GM21576 (cell line): ENCODE results near the gene SFPQ.
"Not testable (repeated sequence)": the region's sequence is repeated elsewhere in the genome, so short reads cannot be mapped to it uniquely, and the experiment has no call there.

Experiments
- ATAC-seq: cut with Tn5 transposase; IDR thresholded peaks from one replicate; pipeline ENCODE4 v1.9.1; 2021; ENCODE audit warnings: mild to moderate bottlenecking, moderate library complexity; ENCODE audit not compliant: unreplicated experiment

Gene SFPQ

GRCh38 chr1:35188578-35189392, 4.2 kb downstream of the SFPQ start:
- ATAC-seq, result no peak

- no peak for ATAC-seq
Observed at GRCh38 chr1:35187816-35188342, 5.1 kb downstream of the SFPQ start.

- no peak for ATAC-seq
Observed at GRCh38 chr1:35186239-35186638, 6.7 kb downstream of the SFPQ start.

DNA sequence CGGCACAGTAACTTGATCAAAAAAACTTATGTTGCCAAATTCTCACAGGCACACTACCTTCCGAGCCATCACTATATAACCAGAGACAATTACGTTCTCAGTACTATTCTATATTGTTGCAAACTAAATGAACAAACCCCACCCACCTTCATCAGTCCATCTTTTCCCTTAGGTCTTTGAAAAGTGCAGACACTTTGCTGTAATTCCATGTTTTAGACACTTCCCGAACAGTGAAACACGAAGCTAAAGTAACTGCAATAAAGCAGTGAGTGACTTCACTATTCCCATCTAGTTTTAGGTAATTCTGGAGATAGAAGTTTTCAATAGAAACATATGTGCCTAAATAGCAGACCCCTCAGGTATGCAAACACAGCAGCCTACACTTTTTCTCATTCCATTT, 7.7 kb downstream of the SFPQ start:
- no peak for ATAC-seq

GRCh38 chr1:35184495-35185199, 8.3 kb downstream of the SFPQ start:
- ATAC-seq, result no peak

- no peak for ATAC-seq
Observed at GRCh38 chr1:35181790-35182455, 11.0 kb downstream of the SFPQ start.

DNA sequence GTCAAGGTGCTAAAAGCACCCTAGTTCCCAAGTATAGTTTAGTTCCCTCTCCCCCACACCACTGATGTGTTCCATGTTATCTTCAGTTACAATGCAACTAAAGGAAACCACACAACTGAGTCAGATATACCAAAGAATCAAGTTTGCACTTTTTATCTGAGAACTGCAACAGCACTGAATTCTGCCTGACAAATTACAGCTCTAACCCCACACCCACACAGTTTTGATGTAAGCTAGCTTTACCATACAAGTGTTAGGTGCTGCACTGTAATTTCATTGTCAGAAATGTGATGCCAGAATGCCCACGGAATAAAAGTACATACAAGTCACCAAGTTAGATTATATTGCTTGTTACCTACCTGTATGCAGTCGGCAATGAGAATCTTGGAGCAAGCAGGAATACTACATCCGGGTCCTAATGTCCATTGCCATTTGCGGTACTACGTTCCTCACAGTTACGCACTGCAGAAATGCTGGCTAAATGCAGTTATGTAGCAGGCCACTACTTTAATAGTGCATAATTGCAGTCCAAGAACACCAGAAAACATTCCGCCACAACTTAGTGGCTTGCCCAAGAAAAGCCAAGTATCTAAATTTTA, 12.1 kb downstream of the SFPQ start:
- ATAC-seq, result no peak

GRCh38 chr1:35179908-35180307, 13.0 kb downstream of the SFPQ start:
- ATAC-seq, result no peak

DNA sequence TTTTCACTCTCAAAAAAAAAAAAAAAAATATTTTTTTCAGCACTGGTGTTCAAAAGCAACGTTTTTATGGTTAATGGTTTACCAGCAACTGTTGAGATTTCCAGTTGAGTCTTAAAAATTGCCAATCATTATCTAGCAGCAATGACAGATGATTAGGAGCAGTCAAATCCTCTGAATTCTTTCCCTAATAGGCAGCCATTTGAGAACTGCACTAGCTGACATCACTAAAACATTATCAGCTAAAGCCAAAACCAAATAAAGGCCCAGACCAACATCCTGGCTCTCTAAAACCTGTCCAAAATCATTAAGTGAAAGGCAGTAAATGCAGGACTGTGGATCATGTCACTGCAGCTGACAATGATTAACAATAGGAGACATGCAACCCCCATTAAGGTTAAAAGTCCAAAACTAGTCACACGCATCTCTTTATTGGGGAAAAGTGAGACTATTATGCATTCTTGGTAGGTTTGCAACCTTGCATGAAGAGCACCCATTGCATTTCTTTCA, 14.0 kb downstream of the SFPQ start:
- no peak for ATAC-seq

- ATAC-seq, result no peak
Observed at GRCh38 chr1:35178295-35178695, 14.7 kb downstream of the SFPQ start.

GRCh38 chr1:35177237-35177786, 15.6 kb downstream of the SFPQ start:
- ATAC-seq, result no peak

- no peak for ATAC-seq
Observed at GRCh38 chr1:35175602-35176001, 17.3 kb downstream of the SFPQ start.

GRCh38 chr1:35175098-35175576, 17.8 kb downstream of the SFPQ start:
- no peak for ATAC-seq

- no peak for ATAC-seq
Observed at GRCh38 chr1:35173909-35174540, 18.9 kb downstream of the SFPQ start.

- ATAC-seq, result no peak
Observed at GRCh38 chr1:35173491-35173890, 19.5 kb downstream of the SFPQ start.

GRCh38 chr1:35172022-35172421, 20.9 kb downstream of the SFPQ start:
- no peak for ATAC-seq

DNA sequence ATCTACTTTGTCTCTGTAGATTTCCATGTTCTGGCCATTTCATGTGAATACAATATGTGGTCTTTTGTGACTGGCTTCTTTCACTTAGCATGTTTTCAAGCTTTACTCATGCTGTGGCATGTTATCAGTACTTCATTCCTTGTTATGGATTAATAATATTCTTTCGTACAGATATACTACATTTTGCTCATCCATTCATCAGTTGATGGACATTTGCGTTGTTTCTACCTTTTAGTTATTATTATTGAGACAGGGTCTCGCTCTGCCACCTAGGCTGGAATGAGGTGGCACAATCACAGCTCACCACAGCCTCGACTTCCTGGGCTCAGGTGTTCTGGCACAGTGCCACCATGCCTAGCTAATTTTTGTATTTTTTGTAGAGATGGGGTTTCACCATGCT, 21.4 kb downstream of the SFPQ start:
- no peak for ATAC-seq

DNA sequence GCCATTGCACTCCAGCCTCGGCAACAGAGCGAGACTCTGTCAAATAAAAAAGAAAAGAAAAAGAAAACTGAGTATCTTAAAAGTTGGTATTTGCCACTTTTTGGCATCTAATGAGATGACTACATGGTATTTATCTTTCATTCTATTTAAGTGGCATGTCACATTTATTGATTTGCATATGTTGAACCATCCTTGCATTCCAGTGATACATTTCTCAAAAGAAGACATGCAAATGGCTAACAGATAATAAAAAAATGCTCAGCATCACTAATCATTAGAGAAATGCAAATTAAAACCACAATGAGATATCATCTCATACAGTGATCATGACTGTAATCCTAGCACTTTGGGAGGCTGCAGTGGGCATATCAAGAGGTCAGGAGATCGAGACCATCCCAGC, 28.1 kb downstream of the SFPQ start:
- ATAC-seq, result no peak

DNA sequence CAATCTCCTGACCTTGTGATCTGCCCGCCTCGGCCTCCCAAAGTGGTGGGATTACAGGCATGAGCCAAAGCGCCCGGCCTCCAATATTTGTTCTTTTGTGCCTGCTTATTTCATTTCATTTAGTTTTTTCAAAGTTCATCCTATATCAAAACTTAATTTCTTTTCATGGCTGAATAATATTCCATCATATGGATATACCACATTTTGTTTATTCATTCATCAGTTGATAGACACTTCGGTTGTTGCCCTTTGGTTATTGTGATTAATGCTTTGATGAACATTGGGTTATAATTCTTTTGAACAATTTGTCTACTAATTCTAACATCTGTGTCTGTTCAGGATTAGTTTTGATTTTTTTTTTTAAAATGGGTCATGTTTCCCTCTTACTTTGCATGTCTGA, 41.7 kb downstream of the SFPQ start:
- no peak for ATAC-seq

DNA sequence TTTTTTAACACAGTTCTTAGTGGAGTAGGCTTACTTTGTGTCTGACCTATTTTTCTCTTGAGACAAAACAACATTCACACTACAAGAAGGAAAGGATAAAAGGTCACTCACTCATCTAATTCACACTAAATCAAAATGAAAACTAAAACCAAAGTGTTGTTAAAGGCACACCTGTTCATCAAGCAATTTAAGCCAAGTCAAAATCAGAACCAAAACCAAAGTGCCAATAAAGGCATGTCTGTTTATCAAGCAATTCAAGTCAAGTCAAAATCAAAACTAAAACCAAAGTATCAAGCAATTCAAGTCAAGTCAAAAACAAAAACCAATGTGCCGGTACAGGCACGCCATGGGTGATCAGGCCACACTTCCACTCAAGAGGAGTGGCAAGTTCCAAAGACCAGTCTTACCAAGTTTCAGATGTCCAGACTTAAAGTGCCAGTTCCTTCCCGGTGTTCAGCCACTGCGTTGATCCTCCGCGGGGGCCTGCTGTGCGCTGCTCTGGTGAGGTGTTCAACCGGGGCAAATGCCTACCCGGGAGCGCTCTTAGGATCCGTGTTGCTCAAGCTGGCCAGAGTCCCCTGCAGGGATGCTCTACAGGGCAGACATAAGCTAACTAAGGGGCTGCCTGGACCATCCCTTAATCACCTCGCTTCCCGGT, 46.9 kb downstream of the SFPQ start:
- ATAC-seq, result not testable (repeated sequence)
